Activated T-cell treated with anti-CD3 and anti-CD28 coated beads for 4 hours (primary cell): ENCODE results near the gene ITPKB.
A peak's percentile ranks its signal among the peaks of the same experiment; 100 is the strongest.
"Not testable (repeated sequence)": the region's sequence is repeated elsewhere in the genome, so short reads cannot be mapped to it uniquely, and the experiment has no call there.

ENCODE experiments used
- DNase-seq: peaks from one replicate; pipeline ENCODE4 v3.0.0-alpha.2; 2020

Gene ITPKB

DNA sequence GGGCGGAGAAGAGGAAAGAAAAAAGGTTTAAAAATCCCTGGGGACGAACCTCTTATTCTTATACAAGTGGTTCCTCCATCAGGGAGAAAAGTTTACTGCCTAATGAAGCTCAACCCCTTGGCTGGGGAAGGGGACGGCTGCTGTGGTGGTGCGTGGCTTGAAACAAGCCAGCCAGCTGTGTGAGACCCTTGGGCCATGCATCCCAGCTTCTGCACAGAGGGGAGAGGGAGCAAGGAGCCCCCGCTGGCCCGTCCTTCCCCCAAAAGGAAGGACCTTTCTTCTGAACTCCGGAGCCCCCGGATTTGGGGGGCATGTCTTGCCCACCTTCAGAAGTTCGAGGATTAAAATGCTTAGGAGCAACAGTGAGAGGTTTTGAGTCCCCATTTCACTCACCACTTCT lies 123.2 kb downstream of the ITPKB start:
- DNase-seq = no peak

GRCh38 chr1:226611980-226612379 lies 127.1 kb downstream of the ITPKB start:
- DNase-seq = not testable (repeated sequence)

- DNase-seq = no peak
Measured at GRCh38 chr1:226611301-226611700, 127.8 kb downstream of the ITPKB start.

DNA sequence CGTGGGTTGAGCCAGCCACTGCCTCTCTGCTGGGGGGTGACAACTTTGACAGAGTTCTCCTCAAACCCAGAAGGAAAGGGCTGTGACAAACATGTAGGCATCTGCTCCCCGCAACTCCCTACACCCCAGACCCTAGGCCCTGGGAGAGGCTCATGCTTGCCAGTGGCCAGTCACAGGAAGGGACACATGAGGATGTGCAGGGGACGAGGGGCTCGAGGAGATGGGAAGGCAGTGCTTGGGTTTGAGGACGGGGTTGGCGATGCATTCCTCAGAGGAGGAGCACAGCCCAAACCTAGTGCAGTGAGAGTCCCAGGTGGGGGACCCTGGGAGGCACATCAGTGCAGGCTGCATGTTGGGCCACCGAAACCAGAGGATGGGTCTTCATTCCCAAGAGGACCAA lies 128.4 kb downstream of the ITPKB start:
- DNase-seq = no peak

DNA sequence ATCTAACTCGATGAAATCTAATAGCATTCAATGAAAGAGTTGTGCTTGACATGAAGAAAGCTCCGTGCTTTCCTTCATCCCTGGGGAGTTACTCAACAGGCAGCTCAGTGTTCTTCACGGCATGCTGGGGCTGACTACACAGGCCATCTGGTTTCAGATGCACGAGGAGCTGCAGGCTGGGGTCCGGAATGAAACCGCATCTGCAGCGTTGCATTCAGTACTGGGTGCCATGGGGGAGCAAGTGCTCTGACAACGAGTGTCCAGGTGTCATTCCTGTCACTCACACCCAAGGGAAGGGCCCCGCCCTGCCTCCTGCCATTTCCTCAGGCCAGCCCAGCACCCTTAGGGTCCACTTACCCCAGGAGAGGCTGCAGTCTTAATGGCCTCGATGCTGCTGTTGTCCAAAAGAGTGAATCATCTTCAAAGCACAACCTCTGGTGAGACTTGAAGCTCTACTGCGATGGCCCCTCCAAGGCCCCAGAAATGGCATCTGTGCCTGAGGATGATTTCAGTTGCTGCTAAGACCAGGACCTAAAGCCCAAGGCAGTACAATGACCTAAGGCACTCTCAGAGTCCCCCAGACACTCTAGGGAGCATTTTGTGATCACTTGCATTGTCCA lies 129.1 kb downstream of the ITPKB start:
- no peak for DNase-seq

- DNase-seq = peak; percentile 50
Measured at GRCh38 chr1:226608699-226609505, 130.2 kb downstream of the ITPKB start.

- DNase-seq = no peak
Measured at GRCh38 chr1:226607821-226608220, 131.3 kb downstream of the ITPKB start.

GRCh38 chr1:226607268-226607660 lies 131.8 kb downstream of the ITPKB start:
- DNase-seq = no peak

DNA sequence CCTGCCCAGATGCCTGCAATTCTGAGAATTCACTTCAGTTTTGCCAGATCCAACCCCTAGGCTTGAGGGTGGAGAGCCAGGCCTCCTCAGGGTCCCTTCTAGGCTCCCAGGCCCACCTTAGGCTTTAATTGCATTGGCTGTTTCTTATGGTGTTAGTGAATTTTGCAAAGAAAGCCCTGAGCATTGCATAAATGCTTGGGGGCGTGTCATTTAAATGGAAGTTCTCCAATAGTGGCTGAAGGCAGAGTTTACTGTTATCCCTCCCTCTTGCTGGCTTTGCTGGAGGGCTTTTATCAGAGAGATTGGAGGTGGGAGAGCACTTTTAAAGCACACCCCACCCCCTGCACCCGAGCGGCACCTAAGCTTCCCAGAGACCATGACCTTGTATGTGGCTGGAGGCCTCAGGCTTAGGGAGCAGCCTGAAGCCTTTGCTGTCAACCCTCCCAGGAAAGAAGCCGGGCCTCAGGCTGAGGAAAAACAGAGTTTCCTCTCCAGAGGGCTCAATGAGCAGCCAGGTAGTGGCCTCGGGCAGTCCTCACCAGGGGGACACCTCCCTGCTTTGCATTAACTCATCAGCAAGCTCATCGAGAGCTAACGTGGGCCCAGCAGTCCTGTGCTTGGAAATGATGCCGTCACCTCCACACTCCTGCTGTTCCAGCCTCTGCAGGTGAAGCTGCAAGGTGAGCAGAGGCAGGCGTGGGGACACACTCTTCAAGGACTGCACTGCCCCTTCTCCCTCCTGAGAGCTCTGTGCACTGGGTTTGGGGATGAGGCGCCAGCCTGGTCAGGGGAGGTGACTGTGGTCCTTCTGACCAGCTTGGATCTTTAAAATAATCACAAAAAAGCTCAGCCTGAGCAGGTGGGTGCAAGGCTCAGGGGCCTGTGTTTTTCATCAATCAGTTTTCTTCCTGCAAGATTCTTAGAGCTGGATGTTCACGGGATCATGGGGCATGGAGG lies 132.5 kb downstream of the ITPKB start:
- no peak for DNase-seq

DNA sequence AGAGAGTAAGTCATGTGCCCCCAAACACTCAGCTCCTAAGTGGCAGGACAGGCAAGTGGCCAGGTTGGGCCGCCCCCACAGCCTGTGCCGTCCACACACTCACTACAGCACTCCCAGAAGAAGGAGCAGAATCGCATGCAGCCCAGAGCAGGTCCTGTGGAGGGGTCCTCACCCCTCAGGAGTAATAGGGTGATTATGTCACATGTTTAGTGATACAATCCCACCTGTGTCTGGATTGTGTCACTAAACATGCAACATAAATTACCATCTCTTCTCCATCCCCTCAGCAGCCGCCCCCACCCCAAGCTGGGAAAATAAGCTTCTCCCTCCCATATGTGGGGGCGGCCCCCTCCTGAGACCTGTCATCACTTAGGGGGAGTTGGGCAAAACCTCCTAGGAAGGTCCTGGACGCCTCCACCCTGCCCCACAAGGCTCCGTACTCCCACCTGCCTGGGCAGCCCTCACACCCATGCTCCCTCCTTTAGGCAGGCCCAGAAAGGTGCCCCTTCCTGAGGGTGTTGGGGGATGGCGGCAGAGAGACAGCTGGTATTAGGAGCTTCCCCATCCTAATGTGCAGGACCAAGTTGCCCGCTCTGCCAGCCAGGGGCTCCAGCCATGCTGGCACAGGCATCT lies 133.6 kb downstream of the ITPKB start:
- DNase-seq = no peak

GRCh38 chr1:226604560-226605317 lies 134.3 kb downstream of the ITPKB start:
- DNase-seq = no peak

DNA sequence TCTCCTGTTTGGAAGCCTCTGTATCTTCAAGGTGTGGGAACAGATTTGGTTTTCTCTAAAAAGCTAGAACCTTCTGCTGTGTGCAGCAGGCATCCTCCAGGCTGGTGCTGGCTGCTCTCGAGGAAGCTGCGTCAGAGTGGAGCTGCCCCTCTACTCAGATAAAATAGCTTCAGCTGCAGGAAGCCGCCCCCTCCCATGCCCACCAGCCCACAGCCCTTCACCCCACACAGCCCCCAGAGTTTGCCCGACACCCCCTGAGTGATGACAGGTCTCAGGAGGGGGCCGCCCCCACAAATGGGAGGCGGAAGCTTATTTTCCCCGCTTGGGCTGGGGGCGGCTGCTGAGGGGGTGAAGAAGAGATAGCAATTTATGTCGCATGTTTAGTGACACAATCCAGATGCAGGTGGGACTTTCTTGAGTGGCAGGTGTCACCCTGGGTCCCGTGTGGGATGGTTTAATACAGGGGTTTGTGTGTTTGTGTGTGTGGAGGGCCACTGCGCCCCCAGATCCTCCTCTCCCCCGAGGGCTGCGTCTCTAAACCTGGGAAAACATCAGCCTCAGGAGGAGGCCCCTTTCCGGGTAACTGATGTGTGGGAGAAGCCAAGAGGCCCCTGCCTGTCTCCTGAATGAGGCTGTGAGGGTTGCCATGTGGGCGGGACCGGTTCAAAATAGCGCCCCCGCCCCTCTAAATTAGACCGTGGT lies 135.1 kb downstream of the ITPKB start:
- DNase-seq = no peak

DNA sequence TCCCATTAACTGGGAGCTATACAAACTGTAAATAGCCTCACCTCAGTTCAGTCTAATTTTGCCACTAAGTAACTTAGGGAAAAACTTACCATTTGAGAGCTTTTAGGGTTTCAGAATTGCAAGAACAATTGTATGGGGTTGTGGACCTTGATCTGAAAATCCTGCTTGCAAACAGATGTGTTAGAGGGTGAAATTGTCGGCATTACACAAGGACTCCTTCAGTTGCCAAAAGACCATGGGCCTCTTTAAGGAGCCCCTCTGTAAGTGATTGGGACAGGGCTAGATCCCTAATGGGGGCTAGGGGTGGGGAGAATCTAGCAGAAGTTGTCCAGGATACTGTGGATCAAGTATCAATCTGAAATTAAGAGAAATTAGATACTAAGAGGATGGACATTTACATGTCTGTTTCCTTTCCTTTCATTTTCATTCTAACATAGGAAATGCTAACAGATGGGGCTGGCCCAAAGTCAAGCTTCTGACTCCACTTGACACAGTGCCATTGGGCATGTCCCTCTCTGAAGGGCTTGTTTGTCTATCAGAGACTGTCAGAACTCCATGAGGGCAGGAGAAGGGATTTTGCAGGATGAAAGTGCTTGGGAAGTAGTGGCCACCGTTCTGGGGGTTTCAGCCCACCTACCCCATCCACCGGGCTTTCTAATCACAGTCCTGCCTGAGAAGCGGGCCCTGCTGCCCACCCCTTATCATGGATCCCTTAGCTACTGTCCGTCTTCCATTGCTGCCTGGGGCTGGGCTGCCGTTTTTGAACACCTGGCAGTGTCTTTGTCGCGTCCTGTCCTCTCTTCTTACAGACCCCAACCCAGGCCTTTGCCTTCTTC lies 135.8 kb downstream of the ITPKB start:
- no peak for DNase-seq

- DNase-seq = no peak
Measured at GRCh38 chr1:226602186-226603021, 136.7 kb downstream of the ITPKB start.

- no peak for DNase-seq
Measured at GRCh38 chr1:226601456-226601855, 137.6 kb downstream of the ITPKB start.

DNA sequence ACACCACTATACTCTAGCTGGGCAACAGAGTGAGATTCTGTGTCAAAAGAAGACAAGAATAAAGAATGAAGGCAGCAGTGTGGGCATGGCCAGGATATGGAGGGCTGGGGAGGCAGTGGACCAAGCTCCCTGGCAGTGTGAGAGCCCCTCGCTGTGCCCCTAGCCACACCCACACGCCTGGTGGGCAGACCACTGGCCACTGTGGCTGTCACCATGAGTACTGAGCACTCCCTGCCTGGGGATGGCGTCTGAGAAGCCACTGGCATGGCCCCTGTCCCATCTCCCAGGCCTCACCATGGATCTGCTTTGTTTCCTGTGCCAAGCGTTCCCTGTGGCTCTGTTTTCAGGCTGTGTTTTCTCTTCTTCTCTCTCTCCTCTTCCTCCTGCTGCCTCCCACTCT lies 138.8 kb downstream of the ITPKB start:
- no peak for DNase-seq

- no peak for DNase-seq
Measured at GRCh38 chr1:226599636-226600238, 139.3 kb downstream of the ITPKB start.

DNA sequence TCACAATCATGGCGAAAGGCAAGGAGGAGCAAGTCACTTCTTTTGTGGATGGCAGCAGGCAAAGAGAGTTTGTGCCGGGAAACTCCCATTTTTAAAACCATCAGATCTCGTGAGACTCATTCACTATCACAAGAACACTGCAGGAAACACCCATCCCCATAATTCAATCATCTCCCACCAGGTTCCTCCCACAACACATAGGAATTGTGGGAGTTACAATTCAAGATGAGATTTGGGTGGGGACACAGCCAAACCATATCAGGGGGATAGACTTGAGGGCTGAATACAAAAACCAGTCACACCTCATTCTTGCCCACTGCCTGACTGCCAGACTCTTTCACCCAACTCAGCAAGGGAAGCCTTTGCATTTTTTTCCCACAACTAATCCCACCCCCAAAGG lies 140.1 kb downstream of the ITPKB start:
- not testable (repeated sequence) for DNase-seq

DNA sequence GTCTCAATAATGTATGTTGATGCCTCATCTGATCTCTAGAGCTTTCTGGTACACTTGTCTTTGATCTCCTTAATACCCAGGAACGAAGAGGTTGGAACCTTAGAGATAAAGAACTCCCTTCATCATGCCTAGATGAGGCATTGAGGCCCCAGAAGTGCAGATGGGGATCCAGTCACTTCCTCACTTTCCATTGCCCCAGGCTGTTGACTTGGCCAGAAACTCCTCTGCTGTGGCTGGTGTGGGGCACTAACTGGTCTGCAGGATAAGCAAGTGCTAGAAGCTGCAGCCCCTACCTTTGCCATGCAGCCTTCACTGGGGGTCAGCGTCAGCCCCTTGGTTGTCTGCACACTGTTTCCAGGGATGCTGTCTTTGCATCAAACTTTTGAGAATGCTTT lies 140.6 kb downstream of the ITPKB start:
- no peak for DNase-seq
